HEK293 (cell line): ENCODE measurements around the gene DUSP22.

ENCODE experiments used
- CTCF ChIA-PET: fragments of 350-600 bp; formaldehyde crosslinking; extraction: SDS; loops from one replicate; lab custom pipeline; 2021; ENCODE audit warnings: antibody characterized with exemption; lab: Yijun Ruan, JAX
- POLR2A ChIA-PET: fragments of 300-600 bp; formaldehyde crosslinking; extraction: SDS; loops from one replicate; lab custom pipeline; 2020; ENCODE audit warnings: antibody characterized with exemption, inconsistent platforms; lab: Yijun Ruan, JAX
- H3K27ac ChIP-seq: fragments of 200-500 bp; sonication (Bioruptor generic); 2 replicates; pipeline ENCODE4 v1.5.1; 2014; ENCODE audit warnings: low read depth, low read length, control low read depth, inconsistent platforms; ENCODE audit errors: extremely low read depth
- H3K36me3 ChIP-seq, 2 experiments: fragments of 200-500 bp in 1 of 2; sonication (Bioruptor generic) in 1 of 2; 1 replicate in 1 of 2; 2 replicates in 1 of 2; pipeline ENCODE4 v1.5.1; 2014 to 2017; ENCODE audit warnings: inconsistent platforms in 2 of 2, low read length in 2 of 2; ENCODE audit not compliant: control insufficient read depth in 2 of 2, insufficient read depth in 1 of 2
- H3K4me1 ChIP-seq: fragments of 200-500 bp; sonication (Bioruptor generic); 2 replicates; pipeline ENCODE4 v1.5.1; 2014; ENCODE audit warnings: mild to moderate bottlenecking, low read length, inconsistent platforms; ENCODE audit not compliant: control insufficient read depth, insufficient read depth
- H3K4me3 ChIP-seq: 2 replicates; pipeline ENCODE4 v1.5.1; 2011; ENCODE audit warnings: low read depth, mild to moderate bottlenecking, control low read depth, low read length, moderate library complexity
- H3K9me3 ChIP-seq: fragments of 200-500 bp; sonication (Bioruptor generic); 2 replicates; pipeline ENCODE4 v1.5.1; 2014; ENCODE audit warnings: low read depth, low read length, inconsistent platforms; ENCODE audit not compliant: control insufficient read depth, insufficient read depth
- GLIS1 ChIP-seq: fragments of 450-650 bp; formaldehyde crosslinking; IDR thresholded peaks from 2 replicates; pipeline ENCODE4 v1.5.1; 2016; ENCODE audit warnings: missing biosample characterization, missing genetic modification characterization
- HIC1 ChIP-seq: fragments of 450-650 bp; formaldehyde crosslinking; IDR thresholded peaks from 2 replicates; pipeline ENCODE4 v1.5.1; 2016; ENCODE audit warnings: missing biosample characterization, missing genetic modification characterization
- KLF7 ChIP-seq: fragments of 450-650 bp; formaldehyde crosslinking; IDR thresholded peaks from 2 replicates; pipeline ENCODE4 v1.5.1; 2016; ENCODE audit warnings: missing biosample characterization, missing genetic modification characterization, borderline replicate concordance
- MYNN ChIP-seq: fragments of 450-650 bp; formaldehyde crosslinking; IDR thresholded peaks from 2 replicates; pipeline ENCODE4 v1.5.1; 2016; ENCODE audit warnings: missing biosample characterization, missing genetic modification characterization, borderline replicate concordance
- OVOL3 ChIP-seq: fragments of 450-650 bp; formaldehyde crosslinking; IDR thresholded peaks from 2 replicates; pipeline ENCODE4 v1.5.1; 2016; ENCODE audit warnings: missing biosample characterization, missing genetic modification characterization
- SALL2 ChIP-seq: fragments of 450-650 bp; formaldehyde crosslinking; IDR thresholded peaks from 2 replicates; pipeline ENCODE4 v1.5.0; 2017; ENCODE audit warnings: missing biosample characterization, mild to moderate bottlenecking, missing genetic modification characterization, borderline replicate concordance
- ZBTB26 ChIP-seq: fragments of 450-650 bp; formaldehyde crosslinking; optimal IDR thresholded peaks from 2 replicates; pipeline ENCODE3; 2016; ENCODE audit warnings: missing biosample characterization, mild to moderate bottlenecking, missing genetic modification characterization
- ZBTB7A ChIP-seq: fragments of 450-650 bp; formaldehyde crosslinking; IDR thresholded peaks from 2 replicates; pipeline ENCODE4 v1.5.1; 2016; ENCODE audit warnings: low read depth, missing biosample characterization, missing genetic modification characterization
- ZFP41 ChIP-seq: fragments of 450-650 bp; formaldehyde crosslinking; IDR thresholded peaks from 2 replicates; pipeline ENCODE4 v1.5.1; 2016; ENCODE audit warnings: missing biosample characterization, missing genetic modification characterization, borderline replicate concordance
- ZIC2 ChIP-seq: fragments of 450-650 bp; formaldehyde crosslinking; IDR thresholded peaks from 2 replicates; pipeline ENCODE4 v1.5.1; 2016; ENCODE audit warnings: missing biosample characterization, missing genetic modification characterization
- ZNF114 ChIP-seq: fragments of 450-650 bp; formaldehyde crosslinking; IDR thresholded peaks from 2 replicates; pipeline ENCODE4 v1.5.0; 2017; ENCODE audit warnings: missing biosample characterization, missing genetic modification characterization
- ZNF211 ChIP-seq: fragments of 450-650 bp; formaldehyde crosslinking; IDR thresholded peaks from 2 replicates; pipeline ENCODE4 v1.5.1; 2016; ENCODE audit warnings: low read depth, missing biosample characterization, missing genetic modification characterization
- ZNF24 ChIP-seq: fragments of 450-650 bp; formaldehyde crosslinking; IDR thresholded peaks from 2 replicates; pipeline ENCODE4 v1.5.1; 2016; ENCODE audit warnings: missing biosample characterization, missing genetic modification characterization
- ZNF248 ChIP-seq: fragments of 450-650 bp; formaldehyde crosslinking; IDR thresholded peaks from 2 replicates; pipeline ENCODE4 v1.5.1; 2017; ENCODE audit warnings: missing biosample characterization, missing genetic modification characterization
- ZNF416 ChIP-seq: fragments of 450-650 bp; formaldehyde crosslinking; IDR thresholded peaks from 2 replicates; pipeline ENCODE4 v1.5.1; 2016; ENCODE audit warnings: missing biosample characterization, missing genetic modification characterization
- ZNF423 ChIP-seq: fragments of 450-650 bp; formaldehyde crosslinking; IDR thresholded peaks from 2 replicates; pipeline ENCODE4 v1.5.1; 2016; ENCODE audit warnings: missing biosample characterization, missing genetic modification characterization
- ZNF510 ChIP-seq: fragments of 450-650 bp; formaldehyde crosslinking; IDR thresholded peaks from 2 replicates; pipeline ENCODE4 v1.5.1; 2018; ENCODE audit warnings: mild to moderate bottlenecking, missing genetic modification characterization, missing biosample characterization; ENCODE audit not compliant: insufficient replicate concordance
- ZNF561 ChIP-seq: fragments of 450-650 bp; IDR thresholded peaks from 2 replicates; pipeline ENCODE4 v1.5.1; 2018; ENCODE audit warnings: missing biosample characterization, missing genetic modification characterization, borderline replicate concordance
- ZNF571 ChIP-seq: fragments of 450-650 bp; formaldehyde crosslinking; IDR thresholded peaks from 2 replicates; pipeline ENCODE4 v1.5.0; 2017; ENCODE audit warnings: missing biosample characterization, missing genetic modification characterization
- ZNF660 ChIP-seq: fragments of 450-650 bp; IDR thresholded peaks from 2 replicates; pipeline ENCODE4 v1.5.1; 2018; ENCODE audit warnings: missing biosample characterization, mild to moderate bottlenecking, missing genetic modification characterization
- TF ChIP-seq, protein P1 (sequence below): IDR thresholded peaks from 2 replicates; pipeline ENCODE4 v1.6.1; 2011; ENCODE audit warnings: mild to moderate bottlenecking, low read depth, low read length, borderline replicate concordance

DUSP22 gene

GRCh38 chr6:380234-381218 lies 88.2 kb downstream of the DUSP22 start (continued):
- no peak for TF ChIP-seq ZNF510 (tag by site-specific recombination)
- no peak for TF ChIP-seq ZNF416
- TF ChIP-seq ZIC2 (tag by site-specific recombination): no peak
- no peak for TF ChIP-seq ZNF211 (tag by site-specific recombination)
- no peak for TF ChIP-seq ZNF561 (tag by site-specific recombination)
- TF ChIP-seq ZFP41 (tag by site-specific recombination): no peak
- no peak for TF ChIP-seq ZNF423
- TF ChIP-seq, protein P1, sequence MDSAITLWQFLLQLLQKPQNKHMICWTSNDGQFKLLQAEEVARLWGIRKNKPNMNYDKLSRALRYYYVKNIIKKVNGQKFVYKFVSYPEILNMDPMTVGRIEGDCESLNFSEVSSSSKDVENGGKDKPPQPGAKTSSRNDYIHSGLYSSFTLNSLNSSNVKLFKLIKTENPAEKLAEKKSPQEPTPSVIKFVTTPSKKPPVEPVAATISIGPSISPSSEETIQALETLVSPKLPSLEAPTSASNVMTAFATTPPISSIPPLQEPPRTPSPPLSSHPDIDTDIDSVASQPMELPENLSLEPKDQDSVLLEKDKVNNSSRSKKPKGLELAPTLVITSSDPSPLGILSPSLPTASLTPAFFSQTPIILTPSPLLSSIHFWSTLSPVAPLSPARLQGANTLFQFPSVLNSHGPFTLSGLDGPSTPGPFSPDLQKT: no peak
- no peak for TF ChIP-seq KLF7 (tag by site-specific recombination)

DNA sequence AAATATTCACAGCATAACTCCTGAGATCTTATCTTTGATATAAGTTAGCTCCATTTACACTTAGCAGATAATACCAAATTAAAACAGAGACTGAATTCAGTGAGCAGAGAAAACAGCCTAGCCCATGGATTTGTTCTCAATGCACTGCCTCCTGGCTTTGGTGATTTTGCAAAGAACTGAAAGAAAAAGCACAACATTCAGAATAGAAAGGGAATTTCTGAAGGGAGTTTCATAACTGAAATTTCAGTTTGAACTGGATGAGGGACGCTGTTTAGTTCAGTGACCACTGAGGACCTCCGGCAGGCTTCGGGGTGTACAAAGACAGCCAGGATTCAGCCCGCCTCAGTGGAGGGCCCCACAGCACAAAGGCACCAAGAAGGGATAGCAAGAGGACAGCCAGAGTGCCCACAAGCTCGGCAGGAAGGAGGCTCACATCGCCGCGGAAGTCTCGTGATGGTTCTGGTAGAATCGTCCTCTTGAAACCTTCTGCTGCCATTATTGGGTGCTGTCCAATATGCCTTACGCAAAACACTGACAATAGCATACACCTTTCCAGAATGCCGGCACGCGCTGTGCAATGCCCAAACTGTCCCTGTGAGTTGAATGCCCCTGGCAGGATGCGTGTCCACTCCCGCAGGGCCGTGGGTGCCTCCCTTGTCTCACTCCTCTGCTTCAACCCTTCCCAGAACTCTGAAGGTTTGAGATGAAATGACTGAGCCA lies 89.6 kb downstream of the DUSP22 start:
- Histone ChIP-seq H3K9me3 (no peaks in the 10 kb centered on the region), H3K27ac (no peak overlapping the region), H3K36me3 (no peaks in the 10 kb centered on the region), H3K4me3 (no peak overlapping the region), H3K4me1 (no peaks in the 10 kb centered on the region)
- ChIA-PET POLR2A (no interaction called here), CTCF (interaction anchor here (1.6 kb wide), 1 partner anchor 23 kb away, joined by 3 read pairs; no protein-coding TSS in a partner anchor)
- no peak for TF ChIP-seq HIC1
- TF ChIP-seq ZBTB26 (tag by site-specific recombination): no peak
- TF ChIP-seq ZBTB7A (tag by site-specific recombination): no peak
- no peak for TF ChIP-seq ZNF248 (tag by site-specific recombination)
- no peak for TF ChIP-seq ZNF24 (tag by site-specific recombination)
- no peak for TF ChIP-seq GLIS1 (tag by site-specific recombination)
- TF ChIP-seq SALL2 (tag by site-specific recombination): no peak
- TF ChIP-seq ZNF571 (tag by site-specific recombination): no peak
- TF ChIP-seq MYNN (tag by site-specific recombination): no peak
- TF ChIP-seq OVOL3 (tag by site-specific recombination): no peak
- TF ChIP-seq ZNF114: no peak
- no peak for TF ChIP-seq ZNF660
